Tibial nerve (tissue), 3 donors: ENCODE results near the gene VWA3A.

Experiments
- POLR2A ChIP-seq, 2 donors: fragments of 450-650 bp; IDR thresholded peaks; one replicate each; pipeline ENCODE4 v1.6.1; 2017; ENCODE audit warnings: antibody characterized with exemption in 2 of 2, mild to moderate bottlenecking in 2 of 2, moderate library complexity in 2 of 2
- TF ChIP-seq, protein P1 (sequence below), 5 experiments: fragments of 200-600 bp in 3 of 5; fragments of 450-650 bp in 2 of 5; sonication (generic) in 3 of 5; IDR thresholded peaks; one replicate each; pipeline ENCODE4 v1.5.1; 2016 to 2019; ENCODE audit warnings: antibody characterized with exemption in 5 of 5, mild to moderate bottlenecking in 3 of 5, moderate library complexity in 2 of 5

DNA sequence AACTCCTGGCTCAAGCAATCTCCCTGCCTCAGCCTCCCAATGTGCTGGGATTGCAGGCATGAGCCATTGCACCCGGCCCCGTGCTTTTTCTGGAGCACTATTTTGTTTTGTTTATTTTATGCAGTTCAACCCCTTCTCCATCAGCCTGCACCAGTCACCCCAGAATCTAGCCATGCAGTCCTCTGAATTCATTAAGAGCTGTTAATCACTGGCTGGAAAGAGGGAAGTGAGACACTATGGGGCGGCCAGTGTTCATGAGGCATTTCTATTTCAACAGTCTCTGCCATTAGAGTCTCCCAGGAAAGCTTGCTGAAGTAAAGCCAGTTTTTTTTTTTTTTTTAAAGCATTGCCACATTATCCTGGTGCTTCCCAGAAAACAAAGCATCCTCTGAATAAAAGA, 1.7 kb downstream of the VWA3A start:
- TF ChIP-seq, protein P1, sequence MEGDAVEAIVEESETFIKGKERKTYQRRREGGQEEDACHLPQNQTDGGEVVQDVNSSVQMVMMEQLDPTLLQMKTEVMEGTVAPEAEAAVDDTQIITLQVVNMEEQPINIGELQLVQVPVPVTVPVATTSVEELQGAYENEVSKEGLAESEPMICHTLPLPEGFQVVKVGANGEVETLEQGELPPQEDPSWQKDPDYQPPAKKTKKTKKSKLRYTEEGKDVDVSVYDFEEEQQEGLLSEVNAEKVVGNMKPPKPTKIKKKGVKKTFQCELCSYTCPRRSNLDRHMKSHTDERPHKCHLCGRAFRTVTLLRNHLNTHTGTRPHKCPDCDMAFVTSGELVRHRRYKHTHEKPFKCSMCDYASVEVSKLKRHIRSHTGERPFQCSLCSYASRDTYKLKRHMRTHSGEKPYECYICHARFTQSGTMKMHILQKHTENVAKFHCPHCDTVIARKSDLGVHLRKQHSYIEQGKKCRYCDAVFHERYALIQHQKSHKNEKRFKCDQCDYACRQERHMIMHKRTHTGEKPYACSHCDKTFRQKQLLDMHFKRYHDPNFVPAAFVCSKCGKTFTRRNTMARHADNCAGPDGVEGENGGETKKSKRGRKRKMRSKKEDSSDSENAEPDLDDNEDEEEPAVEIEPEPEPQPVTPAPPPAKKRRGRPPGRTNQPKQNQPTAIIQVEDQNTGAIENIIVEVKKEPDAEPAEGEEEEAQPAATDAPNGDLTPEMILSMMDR (IDR thresholded peaks at IDR 0.05), result no peak
- no peak for TF ChIP-seq POLR2A (IDR thresholded peaks at IDR 0.05)
